GM12873 (cell line): ENCODE data around the gene SDF2.

Experiments
- TF ChIP-seq, protein P1 (sequence below): IDR thresholded peaks from 2 replicates; pipeline ENCODE4 v1.5.1; 2012; ENCODE audit warnings: low read depth, mild to moderate bottlenecking, moderate library complexity, low read length, control low read depth; ENCODE audit not compliant: insufficient read depth; ENCODE audit errors: missing control alignments

SDF2 gene

DNA sequence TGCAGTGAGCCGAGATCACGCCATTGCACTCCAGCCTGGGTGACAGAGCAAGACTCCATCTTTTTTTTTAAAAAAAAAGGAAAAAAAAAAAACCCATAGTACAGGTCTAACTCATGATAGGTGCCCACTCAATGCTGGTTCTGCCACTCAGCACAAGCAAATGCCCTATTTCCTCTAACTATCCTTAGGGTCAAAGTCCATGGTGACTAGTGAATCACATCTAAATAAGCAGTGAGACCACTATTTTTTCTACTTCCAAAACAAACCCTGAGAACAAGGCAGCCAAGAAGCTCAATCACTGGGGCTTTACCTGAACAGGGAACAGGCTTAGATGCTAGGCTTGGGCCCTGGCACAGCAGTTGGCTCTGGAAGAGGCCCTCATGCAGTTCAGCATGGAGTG lies 20.1 kb downstream of the SDF2 start:
- TF ChIP-seq, protein P1, sequence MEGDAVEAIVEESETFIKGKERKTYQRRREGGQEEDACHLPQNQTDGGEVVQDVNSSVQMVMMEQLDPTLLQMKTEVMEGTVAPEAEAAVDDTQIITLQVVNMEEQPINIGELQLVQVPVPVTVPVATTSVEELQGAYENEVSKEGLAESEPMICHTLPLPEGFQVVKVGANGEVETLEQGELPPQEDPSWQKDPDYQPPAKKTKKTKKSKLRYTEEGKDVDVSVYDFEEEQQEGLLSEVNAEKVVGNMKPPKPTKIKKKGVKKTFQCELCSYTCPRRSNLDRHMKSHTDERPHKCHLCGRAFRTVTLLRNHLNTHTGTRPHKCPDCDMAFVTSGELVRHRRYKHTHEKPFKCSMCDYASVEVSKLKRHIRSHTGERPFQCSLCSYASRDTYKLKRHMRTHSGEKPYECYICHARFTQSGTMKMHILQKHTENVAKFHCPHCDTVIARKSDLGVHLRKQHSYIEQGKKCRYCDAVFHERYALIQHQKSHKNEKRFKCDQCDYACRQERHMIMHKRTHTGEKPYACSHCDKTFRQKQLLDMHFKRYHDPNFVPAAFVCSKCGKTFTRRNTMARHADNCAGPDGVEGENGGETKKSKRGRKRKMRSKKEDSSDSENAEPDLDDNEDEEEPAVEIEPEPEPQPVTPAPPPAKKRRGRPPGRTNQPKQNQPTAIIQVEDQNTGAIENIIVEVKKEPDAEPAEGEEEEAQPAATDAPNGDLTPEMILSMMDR: no peak

DNA sequence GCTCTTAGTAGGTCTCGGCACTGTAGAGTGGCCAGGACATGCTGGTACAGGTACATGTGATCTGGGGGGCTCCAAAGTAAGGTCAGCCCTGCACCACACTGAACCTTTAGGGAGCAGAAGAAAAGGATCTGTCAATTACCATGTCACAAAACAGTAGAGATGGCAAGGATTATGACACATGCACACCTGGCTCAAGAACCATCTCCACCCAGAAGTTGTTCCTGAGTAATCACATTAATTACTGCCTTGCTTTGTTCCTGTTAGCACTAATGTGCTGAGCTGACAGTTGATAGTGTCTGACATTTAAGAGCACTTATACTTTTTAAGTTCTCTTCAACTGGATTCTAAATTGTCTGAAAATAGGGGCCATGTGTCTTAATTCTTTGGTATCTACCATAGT lies 26.2 kb downstream of the SDF2 start:
- TF ChIP-seq, protein P1: no peak

DNA sequence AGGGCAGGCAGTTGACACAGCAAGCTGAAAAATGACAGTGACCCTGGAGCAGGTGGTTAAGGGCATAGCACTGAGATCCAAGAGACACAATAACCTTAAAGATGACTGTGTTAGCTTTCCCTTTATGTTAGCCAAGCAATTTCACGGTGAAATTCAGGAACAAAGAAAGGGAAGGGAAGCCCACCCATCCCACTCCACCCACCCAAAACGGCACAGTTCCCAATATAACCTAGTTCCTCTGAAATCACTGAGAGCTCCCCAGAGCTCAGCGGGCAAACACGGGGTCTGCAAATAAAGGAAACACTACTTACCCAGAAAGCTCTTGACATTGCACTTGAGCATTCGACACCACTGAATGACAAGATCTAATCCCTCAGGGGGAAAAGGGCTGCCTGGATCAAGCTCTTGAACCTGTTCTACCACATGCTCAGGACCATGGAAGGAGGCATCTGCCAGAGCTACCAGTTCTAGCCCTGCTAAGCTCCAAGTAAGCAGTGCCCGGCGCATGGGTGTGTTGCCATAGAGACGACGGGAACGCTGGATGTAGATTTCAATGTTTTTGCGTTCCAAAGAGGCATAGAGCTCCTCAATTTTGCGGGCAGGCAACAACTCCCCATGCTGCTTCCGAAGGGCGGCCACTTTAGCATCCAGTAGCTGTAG lies 27.4 kb downstream of the SDF2 start:
- TF ChIP-seq, protein P1: no peak

DNA sequence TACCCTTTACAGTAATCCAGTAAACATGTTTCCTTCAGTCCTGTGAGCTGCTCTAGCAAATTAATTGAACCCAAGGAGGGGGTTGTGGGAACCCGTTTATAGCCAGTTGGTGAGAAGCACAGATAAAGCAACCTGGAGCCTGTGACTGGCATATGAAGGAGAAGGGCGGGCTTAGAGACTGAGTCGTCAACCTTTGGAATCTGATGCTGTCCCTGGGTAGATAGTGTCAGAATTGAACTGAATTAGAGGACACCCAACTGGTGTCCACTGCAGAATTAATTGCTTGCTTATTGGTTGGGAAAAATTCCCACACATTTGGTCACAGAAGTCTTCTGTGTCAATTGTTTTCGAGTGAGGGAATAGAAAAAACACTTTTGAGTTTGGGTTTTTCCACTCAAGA lies 34.9 kb downstream of the SDF2 start:
- TF ChIP-seq, protein P1: no peak

DNA sequence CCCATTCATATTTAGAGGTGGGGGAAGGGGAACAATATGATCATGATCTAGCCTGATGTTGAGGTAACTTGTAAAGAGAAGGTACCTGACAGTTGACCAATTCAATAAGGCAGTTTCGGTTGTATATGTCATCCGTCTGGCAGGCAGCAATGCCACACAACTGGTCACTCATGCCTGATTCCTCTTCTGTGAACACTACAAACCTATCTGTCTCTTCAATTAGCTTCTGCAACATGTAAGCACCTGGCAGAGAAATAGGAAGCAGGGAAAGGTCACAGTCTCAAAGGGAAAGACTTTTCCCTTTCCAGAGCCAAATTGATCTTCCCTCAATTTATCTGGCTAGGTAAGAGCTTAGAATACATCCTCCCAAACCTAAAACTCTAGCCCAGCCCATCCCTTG lies 37.6 kb downstream of the SDF2 start:
- TF ChIP-seq, protein P1: no peak

DNA sequence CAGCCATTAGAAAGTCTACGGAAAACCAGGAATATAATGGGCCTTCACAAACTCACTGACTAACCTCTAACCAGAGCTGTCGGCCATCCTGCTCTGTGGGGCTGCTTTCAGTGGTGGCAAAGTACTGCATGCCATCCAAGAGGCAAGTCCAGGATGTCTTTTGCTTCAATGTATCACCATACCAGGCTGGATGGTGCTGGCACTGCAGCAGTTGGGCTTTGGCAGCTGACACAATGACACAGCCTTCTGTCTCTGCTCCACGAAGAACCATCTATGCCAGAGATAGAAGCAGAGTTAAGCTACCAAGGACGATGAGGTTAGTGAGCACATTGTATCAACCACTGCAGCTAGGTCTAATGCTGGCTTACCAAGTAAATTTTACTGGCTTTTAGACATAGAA lies 38.0 kb downstream of the SDF2 start:
- TF ChIP-seq, protein P1: no peak

DNA sequence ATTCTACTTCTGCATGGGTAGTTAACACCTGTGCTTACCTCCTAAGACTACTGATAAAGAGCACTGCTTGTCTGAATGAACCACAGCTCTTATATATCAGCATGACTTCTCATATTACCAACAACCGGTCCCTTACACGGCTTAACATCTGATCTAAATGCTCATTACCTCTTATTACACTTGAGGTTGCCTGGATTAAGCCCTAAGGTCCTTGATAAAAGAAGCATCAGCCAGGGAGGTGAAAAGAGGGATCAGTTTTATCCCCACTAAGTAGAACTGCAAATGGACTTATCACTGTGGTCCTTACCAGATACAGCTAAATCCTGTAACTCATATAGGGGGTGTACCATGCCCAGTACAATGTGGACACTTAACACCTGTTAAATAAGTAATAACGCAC lies 39.5 kb downstream of the SDF2 start:
- TF ChIP-seq, protein P1: no peak
